Activated CD4-positive, alpha-beta T cell treated with anti-CD3 and anti-CD28 coated beads, Interleukin-2, amount 50 U/mL, for 48 hours (primary cell): ENCODE measurements around the gene FKBP14.
"Not testable (repeated sequence)": the region's sequence is repeated elsewhere in the genome, so short reads cannot be mapped to it uniquely, and the experiment has no call there.

Experiments
- DNase-seq, 2 experiments: peaks; one replicate each; pipeline ENCODE4 v3.0.0-alpha.2; 2020

FKBP14 gene

DNA sequence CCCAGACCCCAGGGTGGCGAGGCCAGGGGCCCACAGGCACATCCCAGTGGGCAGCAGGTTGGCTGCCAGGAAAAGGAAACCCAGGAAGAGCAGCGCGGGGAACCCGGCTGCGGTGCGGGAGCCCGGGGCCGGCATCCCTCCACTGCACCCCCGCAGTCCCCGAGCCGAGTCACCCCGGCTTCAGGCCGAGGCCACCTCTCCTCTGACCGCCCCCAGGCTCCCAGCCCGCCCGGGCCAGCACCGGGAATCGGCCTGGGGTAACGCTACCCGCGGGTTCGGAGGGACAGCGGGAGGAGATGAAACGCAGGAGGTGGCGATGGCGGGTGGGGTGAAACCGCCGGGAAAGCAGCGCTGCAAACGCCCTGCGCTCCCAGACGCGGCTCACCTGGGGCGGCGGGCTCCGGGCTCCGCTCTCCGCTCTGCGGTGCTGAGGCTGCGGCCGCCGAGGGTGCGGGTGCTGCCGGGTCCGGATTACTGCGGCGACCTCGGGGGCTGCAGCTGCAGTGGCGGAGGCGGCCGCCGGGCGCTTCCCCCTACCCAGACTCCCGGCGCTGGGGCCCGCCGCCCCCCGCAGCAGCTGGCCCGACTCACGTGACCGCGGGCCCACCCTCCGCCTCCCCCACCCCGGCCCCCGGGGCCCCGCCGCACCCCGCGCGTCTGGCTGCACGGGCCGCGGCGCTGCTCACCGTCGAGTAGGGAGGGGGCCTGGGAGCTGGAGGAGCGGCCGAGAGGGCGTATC, 37.1 kb downstream of the FKBP14 start, which contains the start of gene SCRN1:
Gene SCRN1, minus strand, starts transcription at position 545 of the 739 bp plus-strand sequence. CDS start 20,734 bp downstream, outside the sequence.
- peak; percentile 7 to 19 for DNase-seq

DNA sequence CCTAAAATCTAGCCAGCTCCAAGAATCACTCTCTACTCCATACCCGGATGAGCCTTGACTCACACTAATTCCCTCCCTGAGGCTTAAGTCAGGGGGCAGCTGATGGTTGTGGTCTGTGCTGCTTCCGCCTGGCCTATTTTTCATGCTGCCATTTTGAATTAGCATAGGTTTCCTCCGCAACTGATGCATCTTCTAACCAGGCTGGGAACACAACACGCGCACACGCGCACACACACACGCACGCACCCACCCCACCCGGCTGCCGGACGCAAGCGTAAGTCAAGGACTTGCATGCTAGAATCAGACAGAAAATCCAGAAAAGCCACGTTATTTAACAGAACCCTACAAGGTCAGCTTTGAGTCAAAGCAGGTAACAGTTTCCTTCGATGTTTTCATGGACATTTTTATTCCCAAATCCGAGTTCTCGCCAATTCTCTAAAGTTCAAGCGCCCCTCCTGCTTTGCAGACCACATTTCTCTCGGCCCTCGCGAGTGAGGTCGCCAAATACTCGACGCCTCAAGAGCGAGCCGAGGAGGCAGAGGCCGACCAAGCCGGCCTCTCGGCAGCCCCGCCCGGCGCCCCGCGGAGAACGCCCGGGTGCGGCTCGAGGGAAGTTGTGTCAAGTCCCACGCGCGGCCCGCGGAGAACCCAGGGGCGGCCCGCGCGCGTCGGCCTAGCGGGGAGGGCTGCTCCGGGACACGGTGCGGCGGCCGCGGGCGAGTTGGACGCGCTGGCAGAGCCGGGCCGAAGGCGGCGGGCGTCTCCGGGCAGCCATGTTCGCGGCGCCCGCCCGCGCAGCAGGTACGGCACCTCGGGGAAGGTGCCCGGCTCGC, 37.9 kb downstream of the FKBP14 start:
- DNase-seq: peak; percentile 10 to 25

DNA sequence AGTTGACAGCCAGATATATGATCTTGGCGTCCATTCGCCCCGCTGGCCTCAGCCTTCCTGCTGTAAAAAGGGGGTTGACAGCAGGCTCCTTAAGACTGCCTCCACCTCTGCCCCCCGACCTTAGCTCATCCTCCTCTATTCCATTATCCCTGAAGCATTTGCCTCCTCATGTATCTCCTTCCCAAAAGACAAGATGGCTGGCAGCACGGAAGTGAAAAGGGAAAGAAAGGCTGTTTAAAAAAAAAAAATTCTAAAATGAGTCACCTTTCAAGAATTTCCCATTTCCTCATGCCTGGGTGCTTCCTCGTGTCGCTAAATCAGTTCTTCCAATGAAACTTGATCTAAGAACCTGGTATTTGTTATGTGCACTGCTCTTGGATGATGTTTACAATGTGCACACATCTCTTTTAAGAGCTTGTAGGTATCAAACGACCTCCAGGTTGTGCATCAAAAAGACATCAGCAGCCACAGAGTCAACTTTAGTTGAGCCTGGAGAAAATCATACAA, 38.6 kb downstream of the FKBP14 start:
- DNase-seq: no peak

DNA sequence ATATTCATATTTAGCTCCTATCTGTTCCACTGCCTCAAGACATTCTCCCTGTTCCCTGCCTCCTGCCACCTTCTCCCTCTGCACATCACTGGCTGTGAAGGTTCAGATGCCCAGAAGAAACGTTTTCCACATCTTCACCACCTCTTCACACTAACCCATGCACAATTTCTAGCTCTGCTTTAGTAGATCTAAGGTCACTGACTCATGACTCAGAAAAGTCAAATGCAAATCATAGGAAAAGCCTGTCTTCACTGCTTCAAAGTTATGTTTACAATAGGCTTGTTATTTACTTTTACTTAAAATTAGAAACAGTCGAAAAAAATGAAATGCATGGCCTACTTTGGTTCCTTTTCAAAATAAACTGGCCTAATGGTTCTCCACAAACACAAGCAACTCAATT, 39.4 kb downstream of the FKBP14 start:
- DNase-seq: no peak

DNA sequence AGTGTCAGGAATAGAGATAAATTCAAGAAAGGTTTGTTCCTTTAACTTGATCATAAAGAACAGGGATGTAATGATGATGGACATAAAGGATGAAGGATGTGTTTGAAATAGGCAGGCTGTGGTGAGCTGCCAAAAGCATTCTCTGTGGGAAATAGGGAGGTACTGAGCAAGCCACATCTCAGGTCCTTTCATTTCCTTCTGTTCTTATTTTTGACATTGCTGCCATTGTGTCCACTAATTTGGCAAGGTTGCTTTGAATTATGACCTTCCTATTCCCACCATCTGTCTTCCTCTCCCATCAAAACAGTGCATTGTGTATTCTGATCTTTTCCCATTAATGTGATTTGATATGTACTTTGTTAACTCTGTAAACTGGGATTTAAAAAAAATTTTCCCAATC, 46.4 kb downstream of the FKBP14 start:
- DNase-seq: no peak

DNA sequence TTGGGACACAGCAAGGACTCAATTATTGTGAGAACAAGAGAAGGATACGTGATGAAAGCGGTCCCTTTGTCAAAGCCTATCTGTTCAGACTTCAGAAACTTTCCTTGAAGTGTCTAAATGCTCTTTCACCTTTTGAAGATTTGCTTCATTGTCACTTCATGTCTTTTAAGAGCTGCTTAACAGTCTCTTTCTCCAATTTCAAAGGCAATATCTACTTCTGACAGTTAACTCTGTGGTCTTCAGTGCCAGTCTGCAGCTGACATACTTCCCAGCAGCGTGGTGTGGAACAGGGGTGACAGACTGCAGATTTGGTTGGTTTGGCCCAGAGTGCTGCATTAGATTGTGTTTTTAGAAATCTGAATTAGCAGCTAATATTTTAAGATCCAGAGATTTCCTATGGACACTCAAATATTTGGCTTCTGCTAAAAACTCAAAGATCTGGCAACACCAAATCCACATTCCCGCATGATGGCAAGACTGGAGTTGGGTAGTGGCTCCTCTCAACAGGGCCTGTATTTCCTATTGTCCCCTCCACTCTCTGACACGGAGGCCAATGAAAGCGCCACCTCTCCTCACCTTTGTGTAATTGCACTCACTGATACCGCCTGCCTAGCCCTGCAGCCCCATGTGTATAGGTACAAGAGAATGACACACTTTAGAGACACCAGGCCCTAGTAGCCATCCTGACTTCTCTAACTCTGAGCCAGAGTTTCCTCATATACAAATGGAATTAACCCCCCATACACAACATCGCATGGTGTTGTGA, 48.4 kb downstream of the FKBP14 start:
- DNase-seq: no peak

DNA sequence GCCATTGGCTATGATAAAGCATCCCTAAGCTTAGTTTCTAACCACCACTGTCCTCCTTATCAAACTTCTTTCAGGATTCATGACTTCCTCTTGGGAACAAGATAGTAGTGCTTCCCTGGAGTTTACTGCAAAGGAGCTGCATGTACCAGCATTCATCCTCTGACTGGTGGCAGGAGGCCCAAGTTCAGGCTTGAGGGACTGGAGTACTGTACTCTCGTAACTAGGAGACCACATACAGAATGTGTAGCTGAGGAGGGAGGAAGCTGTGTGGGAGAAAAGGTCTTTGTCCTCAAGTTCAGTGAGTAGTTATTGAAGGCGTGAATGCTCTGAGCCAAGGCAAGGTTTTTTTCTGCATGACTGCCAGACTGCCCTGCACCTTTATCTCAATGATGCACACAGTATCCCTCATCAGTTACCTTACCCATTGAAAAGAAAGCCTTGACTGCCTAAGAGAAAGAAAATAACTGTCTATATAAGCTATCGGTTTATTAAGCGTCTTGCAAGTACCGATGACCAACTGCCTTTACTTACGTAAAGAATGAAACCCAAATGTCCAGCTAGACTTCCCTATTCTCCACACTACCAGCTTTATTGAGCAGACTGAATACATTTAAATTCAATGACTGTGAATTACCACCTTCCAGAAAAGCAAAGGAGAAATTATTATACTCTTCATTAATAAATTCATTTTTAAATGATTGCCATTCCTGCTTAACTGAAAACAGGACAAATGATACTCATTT, 49.7 kb downstream of the FKBP14 start:
- DNase-seq: no peak

DNA sequence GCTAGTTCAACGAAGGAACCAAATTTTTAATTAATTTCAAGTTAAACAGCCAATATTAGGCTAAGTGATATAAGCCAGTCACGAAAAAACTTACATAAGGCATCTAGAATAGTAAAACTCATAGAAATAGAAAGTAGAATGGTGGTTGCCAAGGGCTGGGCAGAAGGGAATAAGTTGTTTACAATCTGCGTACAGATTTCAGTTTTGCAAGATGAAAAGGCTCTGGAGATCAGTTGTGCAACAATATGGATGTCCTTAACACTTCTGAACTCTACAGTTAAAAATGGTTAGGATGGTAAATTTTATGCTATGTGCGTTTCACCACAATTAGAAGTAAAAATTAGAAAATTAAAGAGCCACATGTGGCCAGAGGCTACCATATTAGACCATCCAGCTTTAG, 50.2 kb downstream of the FKBP14 start:
- DNase-seq: no peak

DNA sequence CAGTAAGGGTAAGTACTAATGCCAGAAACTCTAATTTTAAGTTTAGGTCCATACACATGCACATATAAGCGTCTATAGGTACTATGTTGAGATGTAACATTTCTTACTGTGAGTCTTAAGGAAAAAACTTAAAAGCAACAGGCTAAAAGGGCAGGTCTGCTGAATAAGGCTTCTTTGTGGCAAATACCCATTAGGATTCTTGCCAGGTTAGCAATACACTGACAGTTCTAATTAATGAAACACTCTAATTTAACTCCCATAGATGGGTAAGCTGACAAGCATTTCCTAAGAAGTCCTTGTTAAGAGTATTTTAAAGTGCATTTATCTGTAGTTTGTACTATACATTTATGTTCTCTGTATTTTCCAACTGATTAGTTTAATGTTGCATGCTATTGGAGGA, 50.9 kb downstream of the FKBP14 start:
- DNase-seq: no peak

DNA sequence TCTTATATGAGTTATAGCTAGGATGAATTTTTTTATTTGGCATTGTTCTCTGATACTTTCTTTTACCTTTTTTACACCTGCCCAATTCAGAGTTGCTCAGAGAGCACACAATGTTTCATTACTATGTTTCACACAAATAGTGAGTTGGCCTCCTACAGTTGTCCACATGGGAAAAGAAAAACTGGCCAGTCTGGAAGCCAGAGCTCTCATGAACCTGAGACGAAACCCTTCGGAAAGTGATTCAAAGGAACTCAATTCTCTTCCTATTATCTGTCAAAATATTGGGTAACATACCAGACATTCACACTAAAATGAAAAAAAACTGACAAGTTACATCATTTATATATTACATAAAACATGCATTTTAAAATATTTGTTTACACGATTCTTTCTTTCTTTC, 52.2 kb downstream of the FKBP14 start:
- no peak for DNase-seq

DNA sequence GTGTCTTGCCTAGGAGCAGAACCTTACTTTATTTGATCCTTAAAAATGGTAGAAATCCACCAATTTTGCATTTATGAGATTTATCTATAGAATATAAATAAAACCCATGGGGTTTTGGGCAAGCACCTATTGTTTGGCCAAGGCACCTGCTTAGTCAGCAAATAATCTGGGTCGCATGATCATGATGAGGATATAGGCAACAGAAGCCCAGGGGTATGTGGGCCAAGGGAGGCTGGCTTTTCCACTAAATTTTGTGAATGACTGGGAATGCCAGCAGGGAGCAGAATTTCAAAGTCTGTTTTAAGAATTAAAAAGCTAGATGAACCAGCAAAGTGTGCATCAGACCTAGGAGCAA, 54.2 kb downstream of the FKBP14 start:
- no peak for DNase-seq

DNA sequence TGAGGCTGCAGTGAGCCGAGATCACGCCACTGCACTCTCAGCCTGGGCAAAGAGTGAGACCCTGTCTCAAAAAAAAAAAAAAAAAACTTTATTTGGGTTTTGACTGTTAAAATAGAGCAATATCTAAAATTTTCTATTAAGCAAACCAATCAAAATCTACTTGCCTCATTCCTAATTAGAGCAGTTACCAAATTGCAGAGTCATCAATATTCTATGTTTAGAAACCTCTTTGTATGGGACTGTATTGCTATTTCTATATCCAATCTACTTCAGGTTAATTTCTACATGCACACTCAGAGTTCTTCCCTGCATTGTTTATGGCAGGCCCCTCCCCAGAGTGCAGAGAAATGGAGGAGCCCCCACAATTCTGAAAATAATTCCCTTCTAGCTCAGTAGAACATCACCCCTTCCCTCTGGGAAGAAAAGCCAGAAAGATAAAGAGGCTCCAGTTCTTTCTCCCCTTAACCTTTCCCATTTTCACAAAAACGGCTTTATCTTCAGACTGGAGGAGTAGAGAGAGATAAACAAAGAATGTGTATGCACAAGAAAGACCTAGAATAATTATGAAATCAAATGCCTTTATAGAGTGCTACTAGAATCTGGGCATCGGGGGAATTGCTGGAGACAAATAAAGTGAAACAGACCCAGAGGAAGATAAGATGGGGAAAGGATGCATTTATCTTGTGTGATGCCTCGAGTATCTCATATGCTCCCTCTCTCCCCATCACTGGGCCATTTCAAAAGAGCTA, 54.8 kb downstream of the FKBP14 start:
- DNase-seq: no peak

DNA sequence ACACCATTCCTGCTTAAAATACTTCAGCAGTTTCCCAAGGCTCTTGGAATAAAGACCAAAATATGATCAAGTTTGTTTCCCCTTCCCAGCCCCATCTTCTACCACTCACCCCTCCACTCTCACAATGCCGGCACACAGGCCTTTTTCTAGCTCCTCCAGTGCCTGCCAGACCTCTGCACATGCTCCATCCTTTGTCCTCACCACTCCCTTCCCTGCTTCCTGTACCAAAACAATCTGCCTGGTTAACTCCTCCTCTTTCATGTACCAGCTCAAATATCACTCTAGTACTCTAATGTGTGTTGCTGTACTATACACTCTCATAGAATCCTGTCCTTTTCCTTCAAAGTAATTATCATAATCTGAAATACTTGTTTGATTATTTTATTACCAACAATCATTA, 56.3 kb downstream of the FKBP14 start:
- DNase-seq: no peak

DNA sequence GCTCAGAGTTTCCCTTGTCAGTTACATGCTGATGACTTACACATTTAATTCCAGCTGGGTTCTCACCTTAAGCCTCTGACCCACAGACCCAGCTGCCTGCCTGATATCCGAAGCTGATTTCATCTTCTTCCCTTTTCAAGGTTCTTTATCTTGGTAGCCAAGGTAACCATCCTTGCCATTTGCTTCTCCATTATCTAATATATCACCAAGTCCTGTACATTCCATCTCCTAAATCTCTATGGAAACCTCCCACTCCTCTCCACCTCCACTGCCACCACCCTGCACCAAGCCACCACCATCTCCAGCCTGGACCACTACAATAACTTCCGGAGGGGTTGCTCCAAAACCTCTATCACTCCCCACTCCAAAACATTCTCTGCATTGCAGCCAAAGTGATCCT, 56.8 kb downstream of the FKBP14 start:
- no peak for DNase-seq

DNA sequence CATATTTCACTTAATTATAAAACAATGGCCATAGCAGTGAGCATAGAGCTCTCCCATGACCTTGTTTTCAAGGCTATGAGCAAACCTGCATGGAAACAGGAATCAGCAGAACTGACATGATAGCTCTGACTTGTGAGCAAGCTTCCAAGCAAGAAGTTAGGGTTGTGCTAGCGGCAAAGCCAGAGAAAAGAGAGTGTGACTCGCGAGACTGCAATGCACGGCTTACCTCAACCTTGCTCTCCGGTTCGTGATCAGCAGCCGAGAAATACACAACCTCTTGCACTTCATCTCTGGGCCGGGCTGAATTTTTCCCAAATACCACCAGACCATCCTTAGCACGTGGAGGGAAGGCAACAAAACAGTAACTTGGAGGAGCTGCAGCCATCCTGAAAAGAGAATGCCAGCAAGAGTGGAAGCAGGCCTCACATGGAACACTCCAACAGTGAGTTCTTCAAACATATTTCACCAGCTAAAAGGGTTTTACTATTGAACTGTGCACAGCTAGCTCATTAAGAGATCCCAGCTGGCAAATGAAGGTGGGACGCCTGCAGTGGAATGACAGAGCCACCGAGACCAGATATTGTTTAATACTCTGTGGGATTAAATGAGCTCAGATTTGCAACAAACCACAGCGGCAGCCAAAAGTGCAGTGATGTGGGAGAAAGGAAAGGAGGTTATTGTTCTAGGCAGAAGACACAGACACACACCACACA, 57.7 kb downstream of the FKBP14 start:
- no peak for DNase-seq

DNA sequence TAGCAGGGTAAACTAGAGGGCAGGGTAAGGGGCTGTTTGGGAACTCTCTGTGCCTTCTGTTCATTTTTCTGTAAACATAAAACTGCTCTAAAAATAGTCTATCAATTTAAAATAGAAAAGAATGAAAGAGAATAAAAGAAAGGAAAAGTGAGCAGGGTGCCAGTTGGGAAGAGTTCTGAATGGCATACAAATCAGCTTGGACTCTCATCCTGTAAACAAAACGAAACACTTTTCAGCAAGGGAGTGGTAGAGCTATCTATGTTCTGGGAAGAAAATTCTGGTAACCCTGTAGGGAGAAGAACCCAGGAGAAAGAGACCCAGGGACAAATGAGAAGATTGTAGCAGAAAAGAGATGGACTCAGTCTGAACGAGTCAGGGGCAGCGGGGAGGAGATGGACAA, 61.5 kb downstream of the FKBP14 start:
- DNase-seq: no peak

DNA sequence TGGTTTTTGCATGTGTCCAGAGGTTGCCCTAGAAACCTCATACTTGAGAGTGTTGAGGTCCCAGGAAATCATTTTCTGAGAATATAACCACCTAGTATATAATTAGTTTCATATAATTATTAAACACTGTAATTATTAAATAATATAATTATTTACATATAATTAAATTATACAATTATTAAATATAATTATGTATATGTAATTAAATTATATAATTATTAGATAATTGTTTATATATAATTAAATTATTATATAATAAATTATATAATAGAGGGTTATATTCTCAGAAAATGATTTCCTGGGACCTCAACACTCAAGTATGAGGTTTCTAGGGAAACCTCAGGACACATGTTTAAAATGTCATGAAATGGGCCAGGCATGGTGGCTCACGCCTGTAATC, 64.5 kb downstream of the FKBP14 start:
- DNase-seq: no peak

DNA sequence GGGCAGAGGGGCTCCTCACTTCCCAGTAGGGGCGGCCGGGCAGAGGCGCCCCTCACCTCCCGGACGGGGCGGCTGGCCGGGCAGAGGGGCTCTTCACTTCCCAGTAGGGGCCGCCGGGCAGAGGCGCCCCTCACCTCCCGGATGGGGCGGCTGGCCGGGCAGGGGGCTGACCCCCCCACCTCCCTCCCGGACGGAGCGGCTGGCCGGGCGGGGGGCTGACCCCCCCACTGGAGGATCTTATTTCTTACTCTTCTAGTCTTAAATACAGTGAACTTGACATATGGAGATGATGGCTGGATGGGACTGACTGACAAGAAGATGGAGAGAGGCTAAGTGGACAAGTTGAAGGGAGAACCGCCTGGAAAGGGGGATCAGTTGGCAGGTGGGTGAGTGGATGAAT, 64.9 kb downstream of the FKBP14 start:
- DNase-seq: not testable (repeated sequence)
